ENCODE data around the gene ZSWIM8. TPM values are rescaled to one million over a fixed set of nuclear protein-coding genes. Genes with fewer than 3 reads are reported as not detected.

Gene ZSWIM8
- total RNA-seq, 1 experiment from 2014 or later: 85.6 TPM

DNA sequence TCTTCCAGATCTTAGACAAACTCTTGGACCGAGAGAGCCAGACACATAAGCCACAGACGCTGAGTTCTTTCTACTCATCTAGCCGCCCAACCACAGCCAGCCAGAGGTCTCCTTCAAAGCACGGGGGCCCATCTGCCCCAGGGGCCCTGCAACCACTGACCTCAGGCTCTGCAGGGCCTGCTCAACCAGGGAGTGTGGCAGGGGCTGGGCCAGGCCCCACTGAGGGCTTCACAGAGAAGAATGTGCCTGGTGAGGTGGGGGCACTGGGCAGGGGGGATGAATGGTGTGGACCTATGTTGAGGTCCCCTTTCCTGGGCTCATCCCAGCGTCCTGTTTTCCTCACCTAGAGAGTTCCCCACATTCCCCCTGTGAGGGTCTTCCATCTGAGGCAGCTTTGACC is 11.4 kb downstream of the ZSWIM8 start:
- DNase-seq (ENCODE audit: low read depth): no peak

DNA sequence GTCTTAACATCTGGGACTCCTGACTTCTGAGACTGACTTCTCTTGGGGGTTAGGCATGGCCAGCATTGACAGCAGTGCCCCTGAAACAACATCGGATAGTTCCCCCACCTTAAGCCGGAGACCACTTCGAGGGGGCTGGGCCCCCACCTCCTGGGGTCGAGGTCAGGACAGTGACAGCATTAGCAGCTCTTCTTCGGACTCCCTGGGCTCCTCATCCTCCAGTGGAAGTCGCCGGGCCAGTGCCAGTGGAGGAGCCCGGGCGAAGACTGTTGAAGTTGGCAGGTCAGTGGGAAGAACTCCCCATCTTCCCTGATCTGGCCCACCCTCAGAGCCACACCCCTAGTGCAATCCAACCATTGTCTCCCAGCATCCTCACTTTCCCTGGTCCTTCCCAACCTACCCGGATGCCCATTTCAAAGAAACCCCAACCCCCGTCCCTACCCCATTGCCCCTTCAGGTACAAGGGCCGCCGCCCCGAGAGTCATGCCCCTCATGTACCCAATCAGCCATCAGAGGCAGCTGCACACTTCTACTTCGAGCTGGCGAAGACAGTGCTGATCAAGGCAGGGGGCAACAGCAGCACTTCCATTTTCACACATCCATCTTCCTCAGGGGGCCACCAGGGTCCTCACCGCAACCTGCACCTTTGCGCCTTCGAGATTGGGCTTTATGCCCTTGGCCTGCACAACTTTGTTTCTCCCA is 12.1 kb downstream of the ZSWIM8 start:
- no peak for DNase-seq (ENCODE audit: low read depth)

DNA sequence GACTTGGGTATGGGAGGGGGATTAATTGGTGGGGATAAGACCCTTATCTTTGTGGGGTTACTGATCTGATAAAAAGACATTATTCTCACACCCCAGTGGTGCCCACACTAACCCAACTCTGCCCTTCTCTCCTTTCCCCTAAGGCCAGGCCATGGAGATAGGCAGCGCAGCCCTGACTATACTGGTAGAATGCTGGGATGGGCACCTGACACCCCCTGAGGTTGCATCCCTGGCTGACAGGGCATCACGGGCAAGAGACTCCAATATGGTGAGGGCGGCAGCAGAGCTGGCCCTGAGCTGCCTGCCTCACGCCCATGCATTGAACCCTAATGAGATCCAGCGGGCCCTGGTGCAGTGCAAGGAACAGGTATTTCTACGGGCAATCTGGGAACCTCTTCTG is 12.7 kb downstream of the ZSWIM8 start:
- DNase-seq (ENCODE audit: low read depth): no peak

DNA sequence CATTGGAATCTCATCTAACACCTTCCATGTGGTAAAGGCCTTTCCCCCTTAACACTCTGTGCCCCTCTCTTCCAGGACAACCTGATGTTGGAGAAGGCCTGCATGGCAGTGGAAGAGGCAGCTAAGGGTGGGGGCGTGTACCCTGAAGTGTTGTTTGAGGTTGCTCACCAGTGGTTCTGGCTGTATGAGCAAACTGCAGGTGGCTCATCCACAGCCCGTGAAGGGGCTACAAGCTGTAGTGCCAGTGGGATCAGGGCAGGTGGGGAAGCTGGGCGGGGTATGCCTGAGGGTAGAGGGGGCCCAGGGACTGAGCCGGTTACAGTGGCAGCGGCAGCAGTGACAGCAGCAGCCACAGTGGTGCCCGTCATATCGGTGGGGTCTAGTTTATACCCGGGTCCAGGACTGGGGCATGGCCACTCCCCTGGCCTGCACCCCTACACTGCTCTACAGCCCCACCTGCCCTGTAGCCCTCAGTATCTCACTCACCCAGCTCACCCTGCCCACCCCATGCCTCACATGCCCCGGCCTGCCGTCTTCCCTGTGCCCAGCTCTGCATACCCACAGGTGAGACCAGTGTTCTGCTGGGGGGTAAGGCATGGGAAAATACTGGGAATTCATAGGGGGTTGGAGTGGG is 13.6 kb downstream of the ZSWIM8 start:
- no peak for DNase-seq (ENCODE audit: low read depth)

DNA sequence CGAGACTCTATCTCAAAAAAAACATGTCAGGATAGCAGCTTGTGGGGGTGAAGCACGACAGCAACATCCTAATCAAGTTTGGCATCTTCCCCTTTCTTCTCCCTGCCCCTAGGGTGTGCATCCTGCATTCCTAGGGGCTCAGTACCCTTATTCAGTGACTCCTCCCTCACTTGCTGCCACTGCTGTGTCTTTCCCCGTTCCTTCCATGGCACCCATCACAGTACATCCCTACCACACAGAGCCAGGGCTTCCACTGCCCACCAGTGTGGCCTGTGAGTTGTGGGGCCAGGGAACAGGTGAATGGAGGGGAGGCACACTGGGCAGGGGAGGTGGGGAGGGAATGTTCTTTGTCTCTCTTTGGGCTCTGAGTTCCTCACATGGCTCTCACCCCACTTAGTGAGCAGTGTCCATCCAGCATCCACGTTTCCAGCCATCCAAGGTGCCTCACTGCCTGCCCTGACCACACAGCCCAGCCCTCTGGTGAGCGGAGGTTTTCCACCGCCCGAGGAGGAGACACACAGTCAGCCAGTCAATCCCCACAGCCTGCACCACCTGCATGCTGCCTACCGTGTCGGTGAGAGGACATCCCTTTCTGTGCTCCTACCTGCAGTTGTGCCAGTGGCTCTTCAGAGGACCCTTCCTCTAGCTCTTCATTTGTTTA is 14.6 kb downstream of the ZSWIM8 start:
- DNase-seq (ENCODE audit: low read depth): no peak

DNA sequence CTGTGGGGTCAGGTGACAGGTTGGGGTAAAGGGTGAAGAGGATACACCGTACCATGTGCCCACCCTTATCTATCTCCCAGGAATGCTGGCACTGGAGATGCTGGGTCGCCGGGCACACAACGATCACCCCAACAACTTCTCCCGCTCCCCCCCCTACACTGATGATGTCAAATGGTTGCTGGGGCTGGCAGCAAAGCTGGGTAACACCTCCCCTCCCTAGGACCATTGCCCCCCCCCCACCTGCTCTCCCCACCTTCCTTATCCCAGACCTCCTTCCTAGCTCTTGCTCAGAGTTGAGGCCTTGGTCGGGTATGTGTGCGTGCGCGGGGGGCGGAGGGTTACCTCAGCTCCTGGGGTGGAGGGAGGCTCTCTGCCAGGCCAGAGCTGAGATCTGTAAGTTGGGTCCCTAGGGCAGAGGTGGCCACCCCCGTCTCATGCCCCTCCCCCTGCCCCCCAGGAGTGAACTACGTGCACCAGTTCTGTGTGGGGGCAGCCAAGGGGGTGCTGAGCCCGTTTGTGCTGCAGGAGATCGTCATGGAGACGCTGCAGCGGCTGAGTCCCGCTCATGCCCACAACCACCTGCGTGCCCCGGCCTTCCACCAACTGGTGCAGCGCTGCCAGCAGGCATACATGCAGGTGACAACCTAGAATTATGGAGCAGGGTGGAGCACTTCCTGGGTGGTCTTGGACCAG is 15.3 kb downstream of the ZSWIM8 start:
- no peak for DNase-seq (ENCODE audit: low read depth)

DNA sequence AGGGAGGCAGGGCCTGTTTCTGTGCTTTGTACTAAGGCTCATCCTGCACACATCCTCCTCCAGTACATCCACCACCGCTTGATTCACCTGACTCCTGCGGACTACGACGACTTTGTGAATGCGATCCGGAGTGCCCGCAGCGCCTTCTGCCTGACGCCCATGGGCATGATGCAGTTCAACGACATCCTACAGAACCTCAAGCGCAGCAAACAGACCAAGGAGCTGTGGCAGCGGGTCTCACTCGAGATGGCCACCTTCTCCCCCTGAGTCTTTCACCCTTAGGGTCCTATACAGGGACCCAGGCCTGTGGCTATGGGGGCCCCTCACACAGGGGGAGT is 15.8 kb downstream of the ZSWIM8 start:
- no peak for DNase-seq (ENCODE audit: low read depth)

DNA sequence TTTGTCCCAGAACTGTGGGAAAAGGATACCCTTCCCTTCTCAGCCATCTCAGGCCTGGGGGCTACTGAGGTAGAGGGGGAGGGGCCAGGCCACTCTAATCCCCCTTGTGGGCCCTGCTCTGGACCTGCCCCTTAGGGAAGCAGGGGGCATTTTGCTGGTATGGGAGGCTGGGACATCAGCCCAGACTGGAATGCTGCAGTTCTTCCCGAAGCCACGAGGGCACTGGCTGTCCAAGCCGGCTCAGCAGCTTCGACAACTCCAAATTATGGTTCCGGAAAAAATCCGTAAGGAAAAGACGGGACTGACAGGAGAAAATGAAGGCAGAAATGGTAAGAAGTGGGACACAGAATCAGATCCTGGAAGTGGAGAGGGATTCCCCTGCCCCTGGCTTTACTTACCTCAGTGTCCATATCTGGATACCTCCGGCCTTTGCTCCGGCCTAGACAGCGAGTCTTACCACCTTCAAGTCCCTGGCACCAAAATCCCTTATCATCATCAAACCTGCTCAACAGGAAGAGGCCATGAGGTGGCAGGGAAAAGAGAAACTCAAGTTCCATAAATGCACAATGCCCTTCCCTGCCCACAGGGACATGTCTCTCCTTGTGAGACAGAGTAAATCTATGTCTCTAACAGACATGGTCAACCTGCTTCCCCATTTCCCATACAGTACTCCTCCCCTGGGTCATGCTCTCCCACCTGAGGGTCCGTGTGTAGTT is 17.0 kb downstream of the ZSWIM8 start:
- no peak for DNase-seq (ENCODE audit: low read depth)

DNA sequence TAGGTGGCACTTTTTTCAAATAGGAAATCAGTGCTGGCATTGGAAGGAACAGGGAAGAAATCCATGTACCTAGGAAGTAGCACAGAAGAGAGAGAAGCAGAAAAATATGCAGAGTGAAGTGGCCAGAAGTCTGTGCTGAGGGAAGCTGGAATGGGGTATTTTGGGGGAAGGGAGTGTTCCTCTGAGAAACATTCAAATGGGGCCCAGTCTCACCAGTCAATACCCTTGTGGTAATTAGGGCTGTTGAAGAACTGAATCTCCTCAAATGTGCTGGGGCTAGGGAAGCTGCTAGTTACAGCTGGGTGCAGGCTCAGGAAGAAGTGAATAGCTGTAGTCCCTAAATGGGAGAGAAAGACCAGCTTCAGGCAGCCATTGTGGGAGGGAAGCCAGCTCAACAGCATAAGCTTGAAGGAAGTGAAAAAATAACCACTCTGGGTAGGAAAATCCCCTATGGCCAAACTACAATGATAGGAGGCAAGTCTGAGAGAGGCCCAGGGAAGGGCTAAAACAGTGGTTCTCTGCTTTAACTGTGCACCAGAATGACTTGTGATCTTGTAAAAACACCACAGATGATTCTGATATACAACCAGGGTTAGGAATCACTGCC is 18.4 kb downstream of the ZSWIM8 start:
- no peak for DNase-seq (ENCODE audit: low read depth)

DNA sequence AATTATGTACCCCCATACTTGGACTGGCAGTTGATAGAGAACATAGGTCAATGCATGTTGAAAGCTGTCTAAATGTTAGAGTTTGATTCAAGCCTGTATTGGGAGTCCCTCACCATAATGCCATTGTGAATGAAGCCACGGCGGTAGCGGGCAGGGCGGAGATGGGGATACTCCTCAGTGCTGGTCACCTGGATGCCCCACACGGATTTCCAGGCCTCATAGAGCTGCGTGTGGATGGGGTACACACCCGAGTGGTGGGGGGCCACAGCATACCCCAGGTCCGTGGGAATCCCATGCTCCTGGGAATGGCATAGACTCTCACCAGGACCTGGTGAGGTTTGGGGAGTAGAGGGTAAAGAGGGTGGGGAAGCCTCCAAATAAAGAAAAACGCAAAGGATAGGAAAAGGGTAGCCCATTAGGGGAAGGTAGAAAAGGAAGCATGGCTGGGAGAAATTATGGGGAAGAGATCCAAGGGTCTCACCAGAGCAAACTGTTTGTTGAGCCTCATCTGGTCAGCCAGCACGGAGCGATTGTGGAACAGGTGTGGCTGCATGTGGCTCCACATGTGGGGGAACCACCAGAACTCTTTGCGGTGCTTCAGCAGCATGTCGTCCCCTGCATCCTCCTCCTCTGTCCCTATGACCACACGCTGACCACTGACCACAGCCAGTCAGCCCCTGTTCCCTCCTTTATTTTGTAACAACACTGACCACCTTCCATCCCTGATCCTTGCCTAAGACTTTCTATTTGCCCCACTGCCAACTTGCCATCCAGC is 21.0 kb downstream of the ZSWIM8 start:
- no peak for DNase-seq (ENCODE audit: low read depth)

DNA sequence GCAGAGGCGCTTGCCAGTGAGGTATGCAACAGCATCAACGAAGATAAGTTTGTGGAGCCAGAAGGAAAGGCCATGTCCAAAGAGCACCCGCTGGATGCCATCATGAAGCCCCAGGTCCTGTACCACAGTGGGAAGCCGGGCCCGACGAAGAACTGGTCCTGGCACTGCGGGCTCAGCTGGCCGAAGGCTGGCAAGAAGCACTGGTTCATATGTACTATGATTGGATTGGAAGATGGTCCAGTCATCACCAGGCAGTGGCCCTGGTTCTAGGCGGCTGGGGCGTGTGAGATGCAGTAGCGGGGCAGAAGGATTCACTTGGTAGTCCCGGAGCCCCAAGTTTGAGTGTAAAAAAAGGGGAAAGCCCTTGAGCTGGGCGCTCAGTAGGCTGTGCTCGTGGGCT is 22.1 kb downstream of the ZSWIM8 start:
- no peak for DNase-seq (ENCODE audit: low read depth)

DNA sequence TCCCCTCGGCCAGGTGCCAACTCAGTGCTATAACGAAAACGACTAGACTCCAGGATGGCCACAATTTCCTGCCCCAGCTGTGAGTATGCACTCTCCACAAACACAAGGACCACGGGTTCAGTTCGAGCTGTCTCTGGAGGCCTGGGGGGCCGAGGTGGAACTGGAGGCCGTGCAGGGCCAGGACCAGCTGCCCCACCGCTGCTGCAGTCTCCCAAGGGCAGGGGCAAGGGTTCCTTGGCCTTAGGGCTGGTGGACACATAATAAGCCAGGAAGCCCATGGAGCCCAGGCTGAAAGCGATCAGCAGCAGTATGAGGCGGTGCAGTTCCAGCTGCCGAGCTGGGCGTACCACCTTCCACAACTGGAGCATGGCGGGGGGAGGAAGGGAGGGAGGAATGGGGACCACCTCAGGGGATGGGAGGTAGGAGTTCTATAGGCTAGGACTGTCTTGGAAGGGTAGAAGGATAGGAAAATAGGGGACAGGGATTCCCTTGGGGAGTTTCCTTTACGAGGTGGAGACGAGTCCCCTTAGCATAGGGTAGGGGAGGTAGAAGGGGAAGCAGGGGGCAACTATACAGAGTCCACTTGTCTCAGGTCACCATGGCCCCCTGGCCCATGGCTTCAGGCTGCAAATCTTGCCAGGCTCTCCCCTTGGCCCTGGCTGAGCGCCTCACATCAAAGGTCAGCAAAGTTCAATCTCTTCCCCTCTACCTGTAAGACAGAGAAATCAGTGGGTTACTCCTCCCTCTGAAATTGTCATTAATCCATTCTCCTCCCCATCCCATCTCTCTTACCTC is 22.8 kb downstream of the ZSWIM8 start:
- DNase-seq (ENCODE audit: low read depth): no peak

DNA sequence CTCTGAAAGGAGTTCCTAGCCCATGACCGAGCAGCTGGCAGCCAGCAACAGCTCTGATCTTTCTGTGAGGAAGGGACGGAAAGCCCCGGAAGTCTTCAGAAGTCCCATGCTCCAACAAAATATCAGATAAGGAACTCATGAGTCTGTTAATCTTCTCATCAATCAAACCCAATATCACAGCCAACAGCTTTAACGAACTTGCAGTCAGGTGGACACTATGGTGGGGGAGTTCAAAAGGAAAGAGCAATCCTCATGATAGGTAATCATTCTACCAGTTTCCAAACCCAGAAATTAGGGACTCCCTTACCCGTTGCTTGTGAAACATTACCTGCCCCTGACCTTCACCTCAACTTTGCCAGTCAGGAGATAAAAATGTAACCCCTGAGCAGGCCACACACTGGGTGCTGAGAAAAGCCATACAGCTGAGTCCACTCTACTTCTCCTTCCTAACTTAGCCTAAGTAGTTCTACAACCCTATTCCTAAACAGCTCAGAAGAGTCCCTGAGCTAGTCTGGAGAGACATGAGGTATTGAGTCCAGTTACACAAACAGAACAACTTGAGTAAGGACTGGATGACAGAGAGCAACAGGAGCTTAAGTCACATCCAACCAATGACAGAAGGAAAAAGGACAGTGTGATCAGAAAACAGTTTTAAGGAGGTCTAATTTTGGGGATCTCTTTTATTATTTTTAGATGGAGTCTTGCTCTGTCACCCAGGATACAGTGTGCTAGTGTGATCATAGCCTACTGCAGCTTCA is 23.8 kb downstream of the ZSWIM8 start:
- no peak for DNase-seq (ENCODE audit: low read depth)

DNA sequence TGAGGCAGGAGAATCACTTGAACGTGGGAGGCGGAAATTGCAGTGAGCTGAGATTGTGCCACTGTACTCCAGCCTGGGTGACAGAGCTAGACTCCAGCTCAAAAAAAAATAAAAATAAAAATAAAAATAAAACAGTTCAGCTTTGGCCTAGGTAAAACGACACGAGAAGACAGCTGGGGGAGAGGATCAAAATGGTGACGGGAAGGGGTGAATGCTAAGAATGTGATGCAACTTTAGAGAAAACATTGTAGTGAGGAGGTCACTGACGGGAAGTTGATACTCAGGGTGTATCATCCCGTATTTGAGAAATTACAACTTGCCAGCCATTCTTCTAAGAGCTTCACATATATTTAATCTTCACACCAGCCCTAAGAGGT is 24.9 kb downstream of the ZSWIM8 start:
- DNase-seq (ENCODE audit: low read depth): peak; percentile 21

DNA sequence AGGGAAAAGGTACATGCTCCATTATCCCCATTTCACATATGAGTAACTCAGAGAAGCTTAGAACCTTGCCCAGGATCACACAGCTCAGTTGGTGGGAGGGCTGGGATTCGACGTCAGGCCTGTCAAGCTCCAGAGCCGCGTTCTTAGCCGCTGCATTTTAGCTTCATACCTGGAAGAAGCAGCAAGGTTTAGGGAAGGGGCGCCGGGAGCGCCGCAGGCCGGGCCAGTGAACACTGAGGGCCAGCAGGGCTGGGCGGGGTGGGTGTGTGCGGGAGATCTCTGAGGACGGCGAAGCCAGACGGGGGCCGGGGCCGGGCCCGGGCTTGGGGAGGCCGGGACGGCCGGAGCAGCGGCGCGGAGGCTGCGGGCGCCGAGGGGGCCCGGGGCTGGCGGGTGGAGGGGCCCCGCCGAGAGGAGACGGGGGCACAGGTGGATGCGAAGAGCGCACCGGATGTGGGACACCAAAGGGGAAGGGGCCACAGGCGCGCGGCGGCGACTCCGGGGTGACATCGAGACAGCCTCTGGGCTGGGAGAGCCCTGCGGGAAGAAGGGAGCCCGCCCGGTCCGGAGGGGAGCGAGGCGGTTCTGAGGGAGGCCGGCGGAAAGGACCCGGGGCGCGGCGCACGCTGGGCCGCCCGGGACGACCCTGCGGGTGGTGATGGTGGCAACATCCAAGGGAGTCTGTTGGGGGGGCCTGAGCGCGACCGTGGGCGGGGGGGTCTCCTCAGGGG is 25.5 kb downstream of the ZSWIM8 start:
- DNase-seq (ENCODE audit: low read depth): peak; percentile 14

DNA sequence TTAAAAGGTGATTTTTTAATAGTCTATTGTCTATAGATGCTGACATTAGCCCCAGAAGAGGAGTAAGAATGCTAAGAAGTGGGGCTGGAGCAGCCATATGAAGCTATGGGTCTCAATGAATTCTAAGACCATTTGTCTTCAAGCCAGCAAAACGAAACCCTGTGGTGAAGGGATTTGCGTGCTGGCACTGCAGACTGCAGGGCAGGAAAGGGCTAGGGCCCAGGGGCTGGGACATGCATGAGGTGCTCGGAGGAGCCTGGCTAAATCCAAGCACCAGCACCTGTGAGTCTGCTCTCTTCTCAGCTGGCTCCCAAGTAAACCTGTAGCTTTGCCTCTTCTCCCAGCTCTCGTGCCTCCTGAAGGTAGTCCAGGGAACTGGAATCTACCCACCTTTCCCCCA is 27.3 kb downstream of the ZSWIM8 start:
- no peak for DNase-seq (ENCODE audit: low read depth)

DNA sequence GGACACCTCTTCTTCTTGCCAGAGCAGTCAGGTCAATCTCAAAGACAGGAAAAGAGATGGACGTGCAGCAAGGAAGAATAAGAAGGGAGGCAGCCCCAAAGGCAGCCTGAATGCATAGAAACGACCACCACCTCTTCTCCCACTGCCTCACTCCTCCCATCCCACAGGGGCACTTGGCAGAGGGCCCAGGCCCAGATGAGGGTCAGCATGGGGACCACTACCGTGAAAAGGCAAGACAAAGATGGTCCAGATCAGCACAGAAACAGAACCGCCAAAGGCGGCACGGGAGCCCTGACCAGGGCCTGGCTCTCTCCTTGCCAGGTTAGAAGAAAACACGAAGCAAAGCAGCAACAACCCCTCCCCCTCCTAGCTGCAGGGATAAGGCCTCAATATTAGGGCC is 27.9 kb downstream of the ZSWIM8 start:
- no peak for DNase-seq (ENCODE audit: low read depth)

DNA sequence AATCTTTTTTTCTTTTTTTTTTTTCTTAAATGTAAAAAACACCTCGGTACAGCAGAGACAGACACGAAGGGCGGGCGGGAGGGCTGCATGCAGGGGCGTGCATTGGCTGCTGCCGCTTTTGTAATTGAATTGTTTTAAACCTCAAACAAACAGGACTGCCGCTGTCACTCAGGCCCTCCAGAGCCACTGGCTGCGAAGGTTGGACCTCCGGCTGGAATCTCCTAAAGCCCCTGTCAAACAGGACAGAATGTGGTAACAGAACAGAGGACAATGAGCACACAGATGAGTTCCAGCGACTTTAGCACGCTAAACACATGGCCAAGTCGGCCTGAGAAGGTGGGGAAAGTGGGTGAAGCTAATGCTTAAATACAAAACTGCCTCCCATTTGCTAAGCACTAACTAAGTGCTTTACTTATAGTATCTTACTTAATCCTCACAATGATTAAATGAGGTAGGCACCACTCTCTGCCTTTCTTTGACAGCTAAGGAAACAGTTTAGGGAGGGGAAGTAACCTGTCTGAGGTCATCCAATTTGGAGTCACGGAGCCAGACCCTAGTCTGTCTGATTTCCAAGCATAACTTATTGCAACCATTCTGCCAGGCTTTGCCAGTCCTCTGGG is 29.0 kb downstream of the ZSWIM8 start:
- DNase-seq (ENCODE audit: low read depth): no peak
